Type B pancreatic cell (in vitro differentiated cells): ENCODE results near the gene TFF3. TPM values are rescaled to one million over a fixed set of nuclear protein-coding genes. Genes with fewer than 3 reads are reported as not detected.

Experiments
- DNase-seq: peaks from one replicate; pipeline ENCODE4 v3.0.0; 2021; ENCODE audit warnings: mixed read lengths; ENCODE audit not compliant: unreplicated experiment; ENCODE audit errors: extremely low spot score
- H3K27ac Mint-ChIP-seq: 2 replicates; pipeline ENCODE4 v1.8.0; 2021; ENCODE audit warnings: mild to moderate bottlenecking, mixed read lengths
- H3K27me3 Mint-ChIP-seq: 2 replicates; pipeline ENCODE4 v1.8.0; 2021; ENCODE audit warnings: mixed read lengths
- H3K36me3 Mint-ChIP-seq: 2 replicates; pipeline ENCODE4 v1.8.0; 2021; ENCODE audit warnings: mixed read lengths
- H3K4me1 Mint-ChIP-seq: one replicate; pipeline ENCODE4 v1.8.0; 2021; ENCODE audit warnings: mixed read lengths; ENCODE audit not compliant: unreplicated experiment
- H3K4me3 Mint-ChIP-seq: 2 replicates; pipeline ENCODE4 v1.8.0; 2021; ENCODE audit warnings: mild to moderate bottlenecking, mixed read lengths
- H3K9me3 Mint-ChIP-seq: 2 replicates; pipeline ENCODE4 v1.8.0; 2021; ENCODE audit warnings: mixed read lengths
- CTCF ChIP-seq: fragments of 200-600 bp; sonication (generic); conservative IDR thresholded peaks from 2 replicates; pipeline ENCODE4 v1.5.0; 2021; ENCODE audit warnings: antibody characterized with exemption, mild to moderate bottlenecking
- total RNA-seq: library from RNA; stranded (reverse); gene quantifications from 2 replicates; pipeline ENCODE4 v1.2.1, GENCODE V29; 2021; ENCODE audit warnings: low replicate concordance

TFF3 gene
- total RNA-seq, 1 donor from 2014 or later, result 31.5 TPM

DNA sequence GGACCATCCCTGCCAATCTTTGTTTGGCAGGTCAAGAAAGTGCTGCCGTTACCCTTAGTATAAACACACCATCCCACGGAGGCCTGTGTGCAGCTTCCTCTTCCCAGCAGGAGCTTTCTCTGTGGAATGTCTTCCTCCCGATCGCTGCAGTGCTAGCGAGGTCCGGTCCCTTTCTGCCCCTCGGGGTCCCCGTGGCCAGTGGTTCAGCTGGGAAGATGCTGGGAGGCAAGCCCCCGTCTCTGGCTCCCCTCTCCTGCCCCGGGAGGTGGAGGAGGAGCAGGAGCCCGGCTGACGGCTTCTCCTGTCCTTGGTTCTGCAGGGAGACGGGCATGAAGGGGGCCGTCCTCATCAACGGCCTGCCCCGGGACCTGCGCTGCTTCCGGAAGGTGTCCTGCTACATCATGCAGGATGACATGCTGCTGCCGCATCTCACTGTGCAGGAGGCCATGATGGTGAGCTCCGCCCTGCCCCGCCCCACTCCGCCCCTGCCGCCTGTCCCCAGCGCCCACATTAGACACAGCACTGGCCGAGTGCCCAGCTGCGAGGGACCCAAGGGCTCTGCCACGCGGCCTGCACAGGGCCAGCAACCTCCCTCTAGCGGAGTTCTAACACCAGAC lies 42.1 kb downstream of the TFF3 start:
- no peak for TF ChIP-seq CTCF
- no peaks in the 10 kb centered on the region for H3K9me3 Mint-ChIP-seq
- no peaks in the 10 kb centered on the region for H3K27me3 Mint-ChIP-seq
- no peak overlapping the region for H3K4me3 Mint-ChIP-seq
- H3K27ac Mint-ChIP-seq, result no peak overlapping the region
- DNase-seq, result no peak
- peaks cover 4% of the 10 kb centered on the region for H3K4me1 Mint-ChIP-seq
- H3K36me3 Mint-ChIP-seq, result no peaks in the 10 kb centered on the region

- Mint-ChIP-seq H3K4me3 (no peak overlapping the region), H3K27ac (no peak overlapping the region), H3K4me1 (no peaks in the 10 kb centered on the region), H3K9me3 (no peaks in the 10 kb centered on the region), H3K36me3 (no peaks in the 10 kb centered on the region), H3K27me3 (no peaks in the 10 kb centered on the region)
- TF ChIP-seq CTCF, result no peak
- DNase-seq, result no peak
Measured at GRCh38 chr21:42272109-42272962, 42.9 kb downstream of the TFF3 start.

- Mint-ChIP-seq H3K4me1 (no peaks in the 10 kb centered on the region), H3K36me3 (no peaks in the 10 kb centered on the region), H3K27me3 (no peaks in the 10 kb centered on the region), H3K9me3 (no peaks in the 10 kb centered on the region), H3K27ac (no peak overlapping the region), H3K4me3 (no peak overlapping the region)
- DNase-seq, result no peak
- no peak for TF ChIP-seq CTCF
Measured at GRCh38 chr21:42271065-42271464, 44.1 kb downstream of the TFF3 start.

GRCh38 chr21:42269386-42269785 lies 45.8 kb downstream of the TFF3 start:
- Mint-ChIP-seq H3K4me3 (no peak overlapping the region), H3K4me1 (no peaks in the 10 kb centered on the region), H3K27ac (no peak overlapping the region), H3K27me3 (peaks cover under 1% of the 10 kb centered on the region), H3K36me3 (no peaks in the 10 kb centered on the region), H3K9me3 (no peaks in the 10 kb centered on the region)
- TF ChIP-seq CTCF, result no peak
- DNase-seq, result no peak

GRCh38 chr21:42266971-42267556 lies 48.1 kb downstream of the TFF3 start:
- no peak overlapping the region for H3K4me3 Mint-ChIP-seq
- H3K27ac Mint-ChIP-seq, result no peak overlapping the region
- peaks cover 5% of the 10 kb centered on the region for H3K4me1 Mint-ChIP-seq
- no peaks in the 10 kb centered on the region for H3K36me3 Mint-ChIP-seq
- DNase-seq, result no peak
- peaks cover 7% of the 10 kb centered on the region for H3K27me3 Mint-ChIP-seq
- no peak for TF ChIP-seq CTCF
- no peaks in the 10 kb centered on the region for H3K9me3 Mint-ChIP-seq
